H4 (cell line): ENCODE measurements around the gene PRMT3. TPM values are rescaled to one million over a fixed set of nuclear protein-coding genes. Genes with fewer than 3 reads are reported as not detected.
A peak's percentile ranks its signal among the peaks of the same experiment; 100 is the strongest.
"Not testable (repeated sequence)": the region's sequence is repeated elsewhere in the genome, so short reads cannot be mapped to it uniquely, and the experiment has no call there.

Experiments used
- DNase-seq: peaks from one replicate; pipeline ENCODE4 v3.0.0-alpha.2; 2015; ENCODE audit warnings: low spot score
- total RNA-seq: library from RNA; depleted of rRNA; stranded (reverse); fragments of >200 nt; shearing (Covaris generic); gene quantifications from 2 replicates; pipeline ENCODE4 v1.2.3, GENCODE V29; 2014

The PRMT3 gene
- total RNA-seq, 1 experiment from 2014 or later = 42.4 TPM

- no peak for DNase-seq
Observed at GRCh38 chr11:20457934-20458680, 70.6 kb downstream of the PRMT3 start.

GRCh38 chr11:20458905-20459632, 71.6 kb downstream of the PRMT3 start:
- no peak for DNase-seq

- DNase-seq = no peak
Observed at GRCh38 chr11:20459865-20460264, 72.3 kb downstream of the PRMT3 start.

DNA sequence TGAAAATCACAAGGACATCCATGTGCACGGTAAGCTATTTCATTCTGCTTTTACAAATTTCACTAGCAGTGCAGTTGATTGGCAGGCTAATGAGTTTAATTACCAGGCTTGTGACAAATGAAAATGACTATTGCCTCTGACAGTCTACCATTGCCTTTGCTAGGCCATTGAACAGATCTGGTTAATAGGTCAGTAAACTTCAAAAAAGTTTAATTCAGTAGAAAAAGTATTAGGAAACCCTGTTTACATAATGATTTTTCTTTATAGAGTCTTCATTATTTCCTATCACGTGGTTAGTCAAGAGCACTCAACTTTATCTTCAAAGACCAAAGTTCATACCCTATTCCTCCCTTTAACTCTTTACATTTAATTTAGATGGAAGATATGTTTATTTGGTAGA, 77.0 kb downstream of the PRMT3 start:
- no peak for DNase-seq

DNA sequence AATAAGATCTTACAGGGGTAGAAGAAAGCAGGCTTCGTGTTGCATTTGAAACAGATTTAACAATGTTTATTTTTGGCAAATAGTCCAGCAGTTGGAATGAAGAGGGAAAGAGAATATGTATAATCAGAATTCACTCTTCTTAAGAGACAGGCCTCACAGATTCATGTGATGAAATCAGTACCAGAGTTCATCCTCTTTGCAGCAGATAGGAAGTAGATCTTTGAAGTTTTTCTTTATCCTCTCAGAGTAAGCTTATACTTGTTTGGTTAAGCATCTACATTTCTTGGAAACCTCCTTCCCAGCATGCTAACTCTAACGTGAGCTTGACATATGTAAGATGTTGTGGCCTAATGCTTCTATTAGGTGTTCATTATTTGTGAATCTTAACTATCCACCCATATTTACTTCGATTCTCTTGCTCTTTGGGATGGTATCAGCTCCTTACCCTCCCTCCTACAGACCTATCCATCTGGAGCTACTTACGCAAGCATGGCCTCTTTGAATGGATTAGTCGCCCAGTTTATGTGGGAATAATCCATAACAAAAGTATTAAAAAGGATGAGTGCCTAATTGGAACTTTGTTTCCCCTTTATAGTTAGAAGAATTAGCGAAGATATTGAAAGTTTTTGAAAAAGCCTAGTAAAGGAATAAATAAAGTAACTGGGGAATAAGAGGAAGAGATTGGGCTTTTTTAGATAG, 80.1 kb downstream of the PRMT3 start:
- no peak for DNase-seq

GRCh38 chr11:20470348-20470747, 82.8 kb downstream of the PRMT3 start:
- DNase-seq = no peak

GRCh38 chr11:20471929-20472328, 84.4 kb downstream of the PRMT3 start:
- DNase-seq = not testable (repeated sequence)

GRCh38 chr11:20474176-20474881, 86.8 kb downstream of the PRMT3 start:
- no peak for DNase-seq

DNA sequence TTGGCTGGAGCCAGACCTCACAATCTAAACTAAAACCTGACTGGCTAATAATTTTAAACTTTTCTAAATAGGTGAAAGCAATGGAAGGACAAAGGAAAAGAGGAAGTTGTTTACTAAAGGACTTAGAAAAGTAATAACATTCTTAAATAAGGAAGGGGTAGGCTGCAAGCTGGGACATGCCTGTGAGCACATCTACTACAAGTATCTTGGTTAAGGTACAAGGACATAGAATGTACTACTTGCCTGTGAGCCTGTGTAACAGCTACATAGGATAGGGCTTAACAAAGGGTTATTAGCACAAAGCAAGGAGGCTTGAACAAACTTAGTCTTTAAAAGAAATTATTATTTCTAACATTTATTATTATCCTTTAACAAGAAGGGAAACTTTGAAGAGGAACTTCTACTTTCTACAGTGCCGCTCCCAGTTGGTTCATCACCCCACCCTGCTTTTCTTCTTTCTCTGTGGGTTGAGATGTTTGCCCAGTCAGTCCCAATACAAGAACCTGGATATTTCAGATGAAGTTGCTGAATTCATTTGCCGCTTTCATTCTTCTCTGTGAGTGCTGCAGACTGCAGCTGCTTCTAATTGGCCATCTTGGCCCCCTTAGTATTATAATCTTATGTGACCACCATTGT, 87.5 kb downstream of the PRMT3 start:
- no peak for DNase-seq

DNA sequence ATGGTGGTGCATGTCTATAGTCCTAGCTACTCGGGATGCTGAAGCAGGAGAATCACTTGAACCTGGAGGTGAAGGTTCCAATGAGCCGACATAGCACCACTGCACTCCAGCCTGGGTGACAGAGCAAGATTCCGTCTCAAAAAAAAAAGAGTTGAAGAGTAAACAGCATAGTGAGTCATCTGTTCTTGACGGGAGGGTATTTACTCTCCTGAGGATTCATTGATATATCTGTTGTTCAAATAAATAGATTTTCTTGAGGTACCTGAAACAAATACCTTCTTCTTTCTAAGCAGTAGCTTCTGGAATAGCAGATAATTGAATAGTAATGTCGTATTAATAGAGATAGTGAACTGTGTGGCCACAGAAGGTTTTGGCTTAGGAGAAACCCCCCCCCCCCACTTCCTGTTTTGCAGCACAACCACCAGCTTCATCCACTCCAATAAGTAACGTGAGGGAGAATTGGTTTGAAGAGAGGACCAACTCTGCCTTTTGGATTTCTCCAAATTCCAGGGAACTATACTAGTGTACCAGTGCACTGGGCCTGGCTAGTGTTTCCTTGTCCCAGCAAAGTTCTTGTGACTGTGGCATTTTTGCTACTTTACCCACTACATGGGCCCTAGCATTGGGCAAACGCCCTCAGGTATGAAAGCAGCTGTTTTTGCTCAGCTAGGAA, 90.0 kb downstream of the PRMT3 start:
- DNase-seq = peak; percentile 26

DNA sequence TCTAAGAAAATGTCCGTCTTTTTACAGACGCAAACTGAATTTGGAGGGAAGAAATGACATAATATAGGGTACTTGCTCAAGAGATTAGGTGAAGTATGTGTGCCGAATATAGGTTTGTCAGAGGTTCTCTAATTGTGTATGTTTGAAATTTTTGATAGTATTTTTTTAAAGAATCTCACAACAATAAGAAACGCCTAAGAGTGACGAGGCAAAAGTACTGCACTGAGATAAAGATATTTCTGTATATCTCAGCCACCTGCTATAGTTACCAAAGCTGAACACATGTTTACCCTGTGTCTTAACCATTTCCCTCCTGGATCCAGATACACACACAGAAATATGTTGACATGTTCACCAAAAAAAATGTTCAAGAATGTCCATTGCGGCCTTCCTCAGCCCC, 92.0 kb downstream of the PRMT3 start:
- DNase-seq = no peak

GRCh38 chr11:20483931-20484330, 96.4 kb downstream of the PRMT3 start:
- no peak for DNase-seq

DNA sequence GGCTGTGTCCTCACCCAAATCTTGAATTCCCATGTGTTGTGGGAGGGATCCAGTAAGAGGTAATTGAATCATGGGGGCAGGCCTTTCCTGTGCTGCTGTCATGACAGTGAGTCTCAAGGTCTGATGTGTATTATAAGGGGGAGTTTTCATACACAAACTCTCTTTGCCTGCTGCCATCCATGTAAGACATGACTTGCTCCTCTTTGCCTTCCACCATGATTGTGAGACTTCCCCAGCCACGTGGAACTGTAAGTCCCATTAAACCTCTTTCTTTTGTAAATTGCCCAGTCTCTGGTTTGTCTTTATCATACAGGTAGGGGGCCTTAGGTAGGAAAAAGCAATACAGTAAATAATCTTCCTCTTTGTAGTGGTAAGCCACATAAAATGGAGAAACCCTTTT, 96.9 kb downstream of the PRMT3 start:
- not testable (repeated sequence) for DNase-seq

DNA sequence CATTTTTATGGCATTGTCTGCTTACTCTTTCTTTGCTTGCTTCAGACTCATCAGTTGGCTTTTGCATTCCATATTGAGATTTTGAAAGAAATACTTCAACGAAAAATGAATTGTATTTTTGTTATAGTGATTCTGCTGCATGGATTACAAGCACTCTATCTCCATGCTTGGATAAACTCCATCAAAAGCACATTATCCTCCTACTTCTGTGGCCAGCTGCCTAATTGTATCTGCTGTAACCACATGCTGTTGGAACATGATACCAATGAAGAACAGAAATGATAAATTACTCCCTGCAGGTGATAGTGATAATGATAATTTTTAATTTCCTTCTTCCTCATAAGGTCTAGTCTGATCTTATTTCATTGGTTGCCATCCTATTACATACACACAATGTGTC, 100.8 kb downstream of the PRMT3 start:
- no peak for DNase-seq

- no peak for DNase-seq
Observed at GRCh38 chr11:20489948-20490347, 102.4 kb downstream of the PRMT3 start.

DNA sequence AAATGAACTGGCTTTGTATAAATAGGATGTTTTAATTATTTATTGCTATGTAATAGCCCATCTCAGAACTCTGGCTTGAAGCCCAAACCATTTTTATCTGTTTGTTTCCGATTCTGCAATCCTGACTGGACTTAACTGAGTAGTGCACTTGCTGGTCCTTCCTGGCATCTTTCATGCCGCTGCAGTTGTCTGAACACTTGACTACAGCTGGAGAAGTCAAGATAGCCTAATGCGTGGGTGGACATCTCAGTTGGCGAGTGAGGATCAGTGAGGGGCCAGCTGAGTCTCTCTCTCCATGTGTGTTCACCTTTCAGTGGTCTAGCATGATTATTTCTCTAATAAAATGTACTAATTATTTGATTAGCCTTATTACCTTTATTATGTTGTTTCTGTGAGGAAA, 105.8 kb downstream of the PRMT3 start:
- no peak for DNase-seq

DNA sequence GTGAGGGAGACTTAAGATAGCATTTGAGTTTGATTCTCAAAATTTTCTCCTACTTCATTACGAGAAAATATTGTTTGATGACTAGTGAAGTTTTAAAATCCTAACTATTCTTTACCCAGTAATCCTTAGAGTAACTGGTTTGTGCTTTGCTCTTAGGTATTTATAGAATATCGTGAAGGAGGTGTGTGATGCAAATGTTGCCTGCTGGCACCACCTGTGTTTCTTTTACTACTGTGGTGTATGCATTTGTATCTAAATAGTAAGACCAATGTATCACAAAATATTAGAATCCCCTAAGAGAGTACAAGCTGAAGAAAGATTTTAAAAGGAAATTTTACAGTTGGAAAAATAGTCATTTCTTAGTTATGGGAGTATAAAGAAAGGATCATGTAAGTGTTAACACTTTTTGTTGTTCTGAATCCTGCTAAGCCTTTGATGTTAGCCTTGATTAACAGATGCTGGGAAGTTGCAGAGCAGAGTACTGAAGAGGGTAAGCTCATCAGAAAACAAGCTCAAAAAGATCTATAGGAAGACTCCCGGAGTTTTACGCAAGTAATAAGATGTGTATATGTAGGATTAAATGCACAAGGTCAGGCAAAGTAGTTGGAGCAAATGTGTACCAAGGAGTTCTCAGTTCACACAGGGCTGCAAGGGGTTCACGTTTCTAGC, 109.7 kb downstream of the PRMT3 start:
- no peak for DNase-seq

DNA sequence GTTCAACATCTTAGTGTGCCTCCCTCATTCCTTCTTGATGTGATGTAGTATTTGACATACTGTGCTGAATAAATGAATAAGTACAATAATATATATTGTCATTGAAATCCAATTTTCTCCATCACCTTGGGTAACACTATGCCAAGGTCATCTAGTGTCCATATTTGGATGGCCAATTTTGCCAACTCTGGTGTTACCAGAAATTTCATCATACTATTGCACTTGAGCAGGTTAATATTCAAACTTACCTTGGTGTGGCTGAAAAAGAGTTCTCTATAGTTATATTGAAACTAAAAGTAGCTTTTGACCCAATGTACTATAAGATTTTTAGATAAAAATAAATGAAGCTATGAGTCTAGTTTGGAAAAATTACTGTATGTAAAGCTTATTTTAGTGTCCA, 113.7 kb downstream of the PRMT3 start:
- no peak for DNase-seq

- DNase-seq = no peak
Observed at GRCh38 chr11:20501971-20502370, 114.5 kb downstream of the PRMT3 start.

DNA sequence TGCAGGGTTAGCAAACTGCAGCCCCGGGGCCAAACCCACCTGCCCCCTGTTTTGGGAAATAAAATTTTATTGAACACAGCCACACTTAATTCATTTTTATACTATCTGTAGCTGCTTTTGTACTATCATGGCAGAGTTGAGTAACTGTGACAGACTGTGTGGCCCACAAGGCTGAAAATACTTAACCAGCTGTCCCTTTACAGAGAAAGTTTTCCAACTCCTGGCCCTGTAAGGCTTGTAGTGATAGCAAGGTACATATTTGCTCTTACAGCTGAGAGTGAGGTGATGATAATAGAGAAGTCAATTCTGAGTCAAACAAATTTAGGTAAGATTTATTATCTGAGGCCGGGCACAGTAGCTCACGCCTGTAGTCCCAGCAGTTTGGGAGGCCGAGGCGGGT, 124.5 kb downstream of the PRMT3 start:
- DNase-seq = no peak

GRCh38 chr11:20512869-20513268, 125.4 kb downstream of the PRMT3 start:
- DNase-seq = no peak
